Ishikawa (cell line): Measurements from ENCODE around the gene ANO8.
A peak's percentile ranks its signal among the peaks of the same experiment; 100 is the strongest.

Source experiments
- EGR1 ChIP-seq: IDR thresholded peaks from 2 replicates; pipeline ENCODE4 v1.6.1; 2012
- EP300 ChIP-seq: IDR thresholded peaks from 2 replicates; pipeline ENCODE4 v1.6.1; 2012; ENCODE audit warnings: borderline replicate concordance
- FOXM1 ChIP-seq: IDR thresholded peaks from 2 replicates; pipeline ENCODE4 v1.6.1; 2012; ENCODE audit warnings: low read depth, borderline replicate concordance
- MAX ChIP-seq: IDR thresholded peaks from 2 replicates; pipeline ENCODE4 v1.6.1; 2012
- RAD21 ChIP-seq: IDR thresholded peaks from 2 replicates; pipeline ENCODE4 v1.6.1; 2012; ENCODE audit warnings: low read depth
- TAF1 ChIP-seq: IDR thresholded peaks from 2 replicates; pipeline ENCODE4 v1.6.1; 2012; ENCODE audit warnings: low read depth, mild to moderate bottlenecking
- USF1 ChIP-seq: IDR thresholded peaks from 2 replicates; pipeline ENCODE4 v1.6.1; 2012

- no peak for TF ChIP-seq EP300
- TF ChIP-seq FOXM1, result no peak
- no peak for TF ChIP-seq TAF1
- no peak for TF ChIP-seq USF1
- peak; percentile 86 for TF ChIP-seq RAD21
- 0 out of 2 replicates have a peak, but pooled peaks have one; percentile 12 for TF ChIP-seq MAX
- TF ChIP-seq EGR1, result no peak
Observed at GRCh38 chr19:17346109-17346671, 11.5 kb upstream of the ANO8 start.
